H4 (cell line): ENCODE results near the gene URB2. TPM values are rescaled to one million over a fixed set of nuclear protein-coding genes. Genes with fewer than 3 reads are reported as not detected.
"Not testable (repeated sequence)": the region's sequence is repeated elsewhere in the genome, so short reads cannot be mapped to it uniquely, and the experiment has no call there.

Experiments used
- DNase-seq: peaks from one replicate; pipeline ENCODE4 v3.0.0-alpha.2; 2015; ENCODE audit warnings: low spot score
- total RNA-seq: library from RNA; depleted of rRNA; stranded (reverse); fragments of >200 nt; shearing (Covaris generic); gene quantifications from 2 replicates; pipeline ENCODE4 v1.2.3, GENCODE V29; 2014

URB2 gene
- total RNA-seq, 1 experiment from 2014 or later: 7.9 TPM

GRCh38 chr1:229614701-229615100 is 11.3 kb upstream of the URB2 start:
- no peak for DNase-seq

- DNase-seq: no peak
Observed at GRCh38 chr1:229617351-229618100, 8.5 kb upstream of the URB2 start.

GRCh38 chr1:229619002-229619401 is 7.0 kb upstream of the URB2 start:
- no peak for DNase-seq

GRCh38 chr1:229619614-229620013 is 6.4 kb upstream of the URB2 start:
- no peak for DNase-seq

- no peak for DNase-seq
Observed at GRCh38 chr1:229620876-229621275, 5.2 kb upstream of the URB2 start.

- no peak for DNase-seq
Observed at GRCh38 chr1:229621663-229622062, 4.4 kb upstream of the URB2 start.

- DNase-seq: not testable (repeated sequence)
Observed at GRCh38 chr1:229622641-229623120, 3.4 kb upstream of the URB2 start.

GRCh38 chr1:229623225-229623624 is 2.8 kb upstream of the URB2 start:
- no peak for DNase-seq

GRCh38 chr1:229623838-229624237 is 2.2 kb upstream of the URB2 start:
- DNase-seq: no peak

GRCh38 chr1:229624521-229625070 is 1.5 kb upstream of the URB2 start:
- DNase-seq: no peak

- DNase-seq: peak; percentile 20
Observed at GRCh38 chr1:229625071-229625914, 754 bp upstream of the URB2 start.

- DNase-seq: no peak
Observed at GRCh38 chr1:229627003-229627402, 956 bp downstream of the URB2 start.

- DNase-seq: no peak
Observed at GRCh38 chr1:229629261-229629660, 3.2 kb downstream of the URB2 start.

GRCh38 chr1:229631148-229631547 is 5.1 kb downstream of the URB2 start:
- no peak for DNase-seq

GRCh38 chr1:229631966-229632365 is 5.9 kb downstream of the URB2 start:
- no peak for DNase-seq

- no peak for DNase-seq
Observed at GRCh38 chr1:229636042-229636441, 10.0 kb downstream of the URB2 start.

GRCh38 chr1:229637746-229638145 is 11.7 kb downstream of the URB2 start:
- no peak for DNase-seq

- DNase-seq: no peak
Observed at GRCh38 chr1:229640455-229640854, 14.4 kb downstream of the URB2 start.

GRCh38 chr1:229641306-229641705 is 15.3 kb downstream of the URB2 start:
- no peak for DNase-seq

- no peak for DNase-seq
Observed at GRCh38 chr1:229642376-229642775, 16.3 kb downstream of the URB2 start.

- DNase-seq: no peak
Observed at GRCh38 chr1:229642970-229643369, 16.9 kb downstream of the URB2 start.

- DNase-seq: no peak
Observed at GRCh38 chr1:229643996-229644745, 18.1 kb downstream of the URB2 start.
